ENCODE results near the gene PMPCA. TPM values are rescaled to one million over a fixed set of nuclear protein-coding genes. Genes with fewer than 3 reads are reported as not detected.

Gene PMPCA, protein sequence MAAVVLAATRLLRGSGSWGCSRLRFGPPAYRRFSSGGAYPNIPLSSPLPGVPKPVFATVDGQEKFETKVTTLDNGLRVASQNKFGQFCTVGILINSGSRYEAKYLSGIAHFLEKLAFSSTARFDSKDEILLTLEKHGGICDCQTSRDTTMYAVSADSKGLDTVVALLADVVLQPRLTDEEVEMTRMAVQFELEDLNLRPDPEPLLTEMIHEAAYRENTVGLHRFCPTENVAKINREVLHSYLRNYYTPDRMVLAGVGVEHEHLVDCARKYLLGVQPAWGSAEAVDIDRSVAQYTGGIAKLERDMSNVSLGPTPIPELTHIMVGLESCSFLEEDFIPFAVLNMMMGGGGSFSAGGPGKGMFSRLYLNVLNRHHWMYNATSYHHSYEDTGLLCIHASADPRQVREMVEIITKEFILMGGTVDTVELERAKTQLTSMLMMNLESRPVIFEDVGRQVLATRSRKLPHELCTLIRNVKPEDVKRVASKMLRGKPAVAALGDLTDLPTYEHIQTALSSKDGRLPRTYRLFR
- total RNA-seq, result 10 to 100 TPM; 41.6 to 63.9 TPM

DNA sequence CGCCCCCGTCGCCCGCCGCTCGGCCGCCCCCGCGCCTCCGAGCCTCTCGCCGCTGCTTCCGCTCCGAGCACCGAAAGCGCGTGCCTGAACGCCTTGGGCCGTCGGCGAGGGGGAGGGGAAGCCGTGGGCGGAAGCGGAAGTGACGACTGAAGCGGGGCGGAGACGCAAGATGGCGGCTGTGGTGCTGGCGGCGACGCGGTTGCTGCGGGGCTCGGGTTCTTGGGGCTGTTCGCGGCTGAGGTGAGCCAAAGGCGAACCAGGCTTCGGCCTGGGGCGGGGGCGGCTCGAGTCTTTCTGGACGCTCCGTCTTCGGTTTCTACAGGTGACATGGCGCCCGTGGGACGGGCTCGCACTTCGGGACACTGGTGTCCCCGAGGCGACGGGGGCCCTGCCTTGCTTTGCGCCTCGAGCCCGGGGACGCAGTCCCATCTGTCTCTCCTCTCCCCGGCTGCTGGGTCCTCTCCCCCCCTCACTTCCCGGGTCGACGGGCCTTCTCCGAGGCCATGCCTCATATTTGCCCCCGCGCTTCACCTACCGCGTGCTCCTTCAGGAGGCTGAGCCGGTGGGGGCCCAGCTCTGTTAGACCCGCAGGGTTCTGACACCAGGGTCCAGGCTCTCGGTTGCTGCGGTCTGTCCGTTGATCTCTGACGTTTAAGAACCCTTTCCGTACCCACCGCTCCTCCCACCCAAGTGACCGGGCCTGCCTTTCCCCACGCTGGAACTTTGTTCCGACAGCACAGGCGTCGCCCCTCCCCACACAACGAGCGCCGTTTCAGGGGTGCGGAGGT is at the start of gene PMPCA, which contains the start of gene ENTR1:
Gene PMPCA, plus strand, starts transcription at position 159 of the 788 bp plus-strand sequence. Its CDS starts 11 bp downstream, at position 170.
Gene ENTR1, minus strand, starts transcription at position 115 of the 788 bp plus-strand sequence. CDS start 217 bp downstream, outside the sequence.

DNA sequence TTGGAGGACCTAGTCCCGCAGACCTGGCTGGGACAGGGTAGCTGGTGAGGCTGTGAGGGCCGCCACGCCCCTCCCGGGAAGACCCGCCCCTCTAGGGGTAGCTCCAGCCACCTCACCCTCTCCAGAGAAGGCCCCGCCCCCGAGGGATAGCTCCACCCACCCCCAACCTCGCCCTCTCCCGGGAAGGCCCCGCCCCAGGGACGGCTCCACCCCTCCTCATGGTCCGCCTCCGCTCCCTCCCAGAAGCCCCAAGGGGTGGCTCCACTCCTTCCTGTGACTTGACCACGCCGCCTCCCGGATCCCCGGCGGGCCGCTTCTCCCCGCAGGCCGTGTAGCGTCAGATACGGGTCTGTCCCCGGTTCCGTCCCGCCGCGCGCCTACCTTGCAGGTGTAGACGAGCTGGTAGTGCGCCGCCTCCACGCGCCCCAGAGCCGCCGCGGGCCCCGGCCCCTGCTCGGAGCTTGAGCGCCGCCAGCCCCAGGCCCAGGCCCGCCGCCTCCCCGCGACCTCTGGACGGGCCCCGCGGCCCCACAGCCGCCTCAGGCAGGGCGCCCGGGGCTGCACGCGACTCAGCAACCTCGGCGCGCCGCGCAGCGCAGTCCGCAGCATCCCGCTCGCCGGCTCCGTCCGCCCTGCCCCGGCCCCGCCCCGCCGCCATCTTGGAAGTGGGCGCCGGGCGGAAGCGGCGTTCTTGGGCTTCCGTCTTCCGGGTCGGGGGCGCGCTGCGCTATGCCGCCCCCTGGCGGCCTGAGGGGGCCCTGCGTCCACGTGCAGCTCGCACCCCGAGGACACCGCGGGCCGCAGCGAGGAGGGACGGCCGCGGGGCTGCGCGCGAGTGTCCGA is 47.1 kb upstream of the PMPCA start, which contains the start of gene DNLZ:
Gene DNLZ, minus strand, starts transcription at position 639 of the 843 bp plus-strand sequence. Its CDS starts 30 bp downstream, at position 609.

DNA sequence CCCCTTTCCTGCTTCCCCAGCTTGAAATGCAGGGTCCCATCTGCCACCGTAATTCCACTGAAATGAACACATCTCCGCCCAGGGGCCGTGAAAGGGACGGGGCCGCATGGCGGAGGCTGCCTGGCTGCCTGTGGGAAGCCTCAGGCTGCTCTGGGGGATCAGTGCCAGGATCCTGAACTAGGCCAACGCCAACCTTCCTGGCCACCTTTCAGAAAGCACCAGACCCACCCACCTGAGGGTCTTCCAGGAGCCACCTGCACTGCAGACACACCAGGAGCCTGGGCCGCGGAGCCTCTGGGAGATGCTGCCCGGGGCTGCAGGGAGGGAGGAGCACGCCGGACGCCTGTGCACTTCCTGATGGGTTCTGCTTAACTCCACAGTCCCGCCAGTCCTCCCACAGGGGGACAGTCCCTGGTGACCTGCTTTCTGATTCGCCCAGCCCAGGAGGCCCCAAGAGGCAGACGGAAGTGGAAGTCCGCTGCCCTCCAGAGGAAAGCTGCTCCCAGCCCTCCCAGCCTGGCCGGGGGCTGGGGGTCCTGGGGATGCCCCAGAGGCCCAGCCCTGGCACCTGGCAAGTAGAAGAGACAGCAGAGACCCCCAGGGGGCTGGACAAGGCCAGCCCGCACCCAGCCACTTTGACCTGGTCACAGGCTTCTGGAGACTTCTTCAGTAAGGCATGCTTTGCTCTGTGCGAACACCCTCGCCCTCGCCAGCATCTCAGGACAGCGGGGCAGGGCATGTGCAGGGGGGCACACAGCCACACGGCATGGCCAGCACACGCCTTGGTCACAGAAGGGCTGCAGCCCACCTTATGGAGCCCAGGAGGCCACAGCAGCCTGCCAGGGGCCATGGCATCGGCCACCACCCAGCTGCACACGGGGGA is 36.9 kb upstream of the PMPCA start, which contains the start of gene CARD9:
Gene CARD9, minus strand, starts transcription at position 370 of the 883 bp plus-strand sequence. CDS start 1,591 bp downstream, outside the sequence.

DNA sequence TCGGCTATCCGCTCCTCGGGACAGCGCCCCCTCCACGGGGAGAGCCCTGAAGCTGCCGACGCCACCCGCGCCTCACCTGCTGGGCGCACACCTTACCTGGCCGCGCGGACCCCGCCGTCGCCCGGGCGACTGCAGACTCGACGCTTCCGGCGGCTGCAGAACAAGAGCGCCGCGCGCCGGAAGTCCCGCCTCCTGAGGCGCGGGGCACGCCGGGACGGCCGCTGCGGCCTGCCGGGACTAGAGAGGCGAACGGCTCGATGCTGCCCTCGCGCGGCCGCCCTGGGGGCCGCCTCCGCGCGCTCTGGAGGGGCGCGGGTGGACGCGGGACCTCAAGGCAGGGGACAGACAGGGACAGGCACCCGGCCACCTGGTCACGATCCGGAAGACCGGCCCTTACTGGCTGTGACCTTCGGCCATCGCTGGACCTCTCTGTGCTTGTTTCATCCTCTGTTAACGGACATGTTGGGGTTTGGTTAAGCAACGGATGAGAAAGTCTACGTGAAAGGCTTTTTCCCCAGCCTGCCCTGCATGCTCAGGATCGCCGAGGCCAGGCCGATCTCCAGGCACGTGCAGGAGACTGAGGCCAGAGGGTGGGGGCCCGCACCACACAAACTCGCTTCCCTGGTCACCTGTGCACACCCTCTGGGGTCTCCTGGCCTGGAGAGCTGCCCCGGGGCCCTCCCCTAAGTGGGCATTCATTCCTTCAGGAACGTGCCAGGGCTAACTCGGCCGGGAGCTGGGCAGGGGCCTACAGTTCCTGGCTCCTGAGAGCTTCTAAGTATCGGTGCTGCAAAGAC is 10.2 kb upstream of the PMPCA start, which contains the start of gene SNAPC4:
Gene SNAPC4, minus strand, starts transcription at position 133 of the 797 bp plus-strand sequence. CDS start 1,742 bp downstream, outside the sequence.

DNA sequence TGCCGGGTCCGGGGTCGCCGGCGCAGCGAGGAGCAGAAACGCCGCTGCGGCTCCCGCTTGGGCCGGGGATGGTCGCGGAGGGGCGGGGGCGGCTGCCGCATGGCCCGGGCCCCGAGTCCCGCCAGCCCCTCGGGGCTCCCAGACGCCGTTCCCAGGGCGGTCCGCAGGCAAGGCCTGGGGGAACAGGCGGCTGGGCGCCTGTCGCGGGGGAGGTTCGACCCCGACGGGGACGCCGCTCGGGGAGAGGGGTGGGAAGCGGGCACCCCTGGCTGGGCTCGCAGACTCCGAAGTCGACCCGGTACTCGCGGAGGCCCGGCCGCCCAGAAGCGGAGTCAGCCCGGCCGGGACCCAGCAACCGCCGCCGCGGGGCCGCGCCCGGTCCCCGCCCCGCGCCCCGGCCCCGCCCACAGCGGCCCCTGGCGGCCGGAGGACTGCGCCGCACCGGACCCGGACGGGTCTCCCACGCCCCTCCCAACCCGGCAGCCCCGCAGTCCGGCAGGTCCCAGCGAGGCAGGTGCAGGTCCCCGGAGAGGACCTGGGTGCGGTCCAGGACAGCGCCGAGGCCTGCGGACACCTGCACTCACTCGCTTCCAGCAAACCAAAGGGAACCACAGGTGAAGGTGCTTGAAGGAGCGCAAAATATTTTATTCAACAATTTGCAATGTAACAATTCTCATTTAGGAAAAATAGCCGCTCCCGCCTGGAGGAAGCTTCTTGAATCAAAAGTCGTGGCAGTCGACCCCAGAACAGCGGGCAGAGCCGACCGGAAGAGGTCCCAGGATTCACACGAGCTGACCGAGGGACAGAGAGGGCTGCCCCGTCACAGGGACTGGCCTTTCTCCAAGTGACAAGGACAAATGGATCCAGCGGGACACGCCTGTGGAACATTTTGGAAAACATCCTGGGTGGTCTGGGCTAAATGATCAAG is 29.3 kb downstream of the PMPCA start, which contains the start of gene INPP5E:
Gene INPP5E, minus strand, starts transcription at position 365 of the 928 bp plus-strand sequence. CDS start 426 bp downstream, outside the sequence.

Other genes with a start within 250 kb of the PMPCA start
- not detected for gene LHX3, start 205.5 kb upstream of the PMPCA start, total RNA-seq
- 10 to 100 TPM in 1 of 2 donors, 1 to 10 TPM in 1; 9.6 to 12.3 TPM for gene QSOX2, start 164.8 kb upstream of the PMPCA start, total RNA-seq
- gene CCDC187, start 106.6 kb upstream of the PMPCA start, total RNA-seq, result not detected
- gene GPSM1, start 83.1 kb upstream of the PMPCA start, total RNA-seq, result 10 to 100 TPM; 19.3 to 24.6 TPM
- 1 to 10 TPM; 5.3 to 5.5 TPM for gene DNLZ, start 46.9 kb upstream of the PMPCA start, total RNA-seq
- under 1 TPM; under 0.01 to 0.33 TPM for gene CARD9, start 37.0 kb upstream of the PMPCA start, total RNA-seq
- gene SNAPC4, start 10.5 kb upstream of the PMPCA start, total RNA-seq, result 10 to 100 TPM in 1 of 2 donors, 1 to 10 TPM in 1; 7.6 to 12.0 TPM
- gene ENTR1, start within 50 bp of the PMPCA start, total RNA-seq, result 10 to 100 TPM; 24.4 to 54.3 TPM
- gene INPP5E, start 29.2 kb downstream of the PMPCA start, total RNA-seq, result 10 to 100 TPM in 1 of 2 donors, 1 to 10 TPM in 1; 8.0 to 12.7 TPM
- 10 to 100 TPM; 19.6 to 26.6 TPM for gene SEC16A, start 72.4 kb downstream of the PMPCA start, total RNA-seq
- gene NOTCH1, start 135.4 kb downstream of the PMPCA start, total RNA-seq, result 10 to 100 TPM in 1 of 2 donors, 1 to 10 TPM in 1; 9.6 to 23.0 TPM